Posterior vena cava (tissue), 2 donors: ENCODE data around the gene RIMBP2. TPM values are rescaled to one million over a fixed set of nuclear protein-coding genes. Genes with fewer than 3 reads are reported as not detected.

Experiments
- DNase-seq: peaks from one replicate; pipeline ENCODE4 v3.0.0-alpha.2; 2020; ENCODE audit warnings: low spot score
- intact Hi-C, 2 donors: fragments of 100-400 bp; cut with DNase I; formaldehyde crosslinking; loops; one replicate each; pipeline versions ENCODE4 v1.14.1 to v1.14.2; 2022 to 2023
- total RNA-seq, 2 donors: library from RNA; stranded (reverse); fragmentation: NEBNext Ultra II Directional; extraction: Animal tissue kit (Norgen Biotek cat#: 25700); gene quantifications; one replicate each; pipeline ENCODE4 v1.2.1, GENCODE V29; 2021
- donor health status: DM: yes; HTN: yes; CAD: no.
- donor health status: DM: yes; HTN: yes; CAD: no.

The RIMBP2 gene
- total RNA-seq, 2 donors from 2014 or later: 1.3 to 1.7 TPM

DNA sequence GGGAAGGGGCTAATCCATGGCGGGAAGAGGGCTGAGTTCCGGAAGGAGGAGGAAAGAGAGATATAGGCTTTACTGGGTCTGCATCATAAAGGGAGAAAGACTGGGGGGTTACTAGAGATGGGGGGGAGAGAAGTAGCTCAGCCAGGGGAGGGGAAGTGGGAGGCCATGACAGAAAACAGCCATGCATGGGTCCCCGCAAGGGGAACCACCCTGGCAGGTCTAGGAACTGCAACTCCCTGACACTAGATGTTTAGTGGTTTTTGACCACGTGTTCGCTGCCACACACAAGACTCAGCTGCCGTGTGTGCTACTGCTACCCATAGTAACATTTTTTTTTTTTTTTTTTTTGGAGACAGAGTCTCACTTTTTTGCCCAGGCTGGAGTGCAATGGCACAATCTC is 145.0 kb downstream of the RIMBP2 start:
- no peak for DNase-seq
- intact Hi-C loops: no loop called here

DNA sequence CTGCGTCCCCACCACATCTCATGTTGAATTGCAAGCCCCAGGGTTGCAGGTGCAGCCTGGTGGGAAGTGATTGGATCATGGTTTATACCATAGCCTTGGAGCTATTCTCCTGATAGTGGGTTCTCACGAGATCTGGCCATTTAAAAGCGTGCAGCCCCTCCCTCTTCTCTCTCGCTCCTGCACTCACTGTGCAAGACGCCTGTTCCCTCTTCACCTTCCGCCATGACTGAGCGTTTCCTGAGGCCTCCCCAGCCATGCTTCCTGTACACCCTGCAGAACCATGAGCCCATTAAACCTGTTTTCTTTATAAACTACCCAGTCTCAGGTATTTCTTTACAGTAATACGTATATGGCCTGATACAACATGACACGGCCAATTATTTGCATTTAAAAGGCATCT is 146.6 kb downstream of the RIMBP2 start:
- DNase-seq: no peak
- intact Hi-C loops: no loop called here

DNA sequence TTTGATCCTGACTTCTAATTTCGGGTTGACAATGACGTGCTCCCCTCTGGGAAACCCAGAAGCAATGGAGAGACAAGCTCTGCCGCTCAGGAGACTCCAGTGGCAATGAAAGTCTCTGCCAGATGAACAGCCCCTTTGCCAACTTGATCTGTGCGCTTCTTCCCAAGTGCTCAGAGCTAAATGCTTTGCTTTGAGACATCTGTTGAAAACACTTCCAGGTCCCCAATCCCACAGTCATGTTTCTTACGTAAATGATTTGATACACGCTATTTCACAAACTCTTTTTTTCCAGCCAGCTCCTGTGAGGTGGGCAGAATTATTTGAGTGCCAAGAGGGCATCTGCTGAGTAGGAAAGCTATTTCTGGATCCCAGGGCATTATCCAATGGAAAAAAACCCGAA is 147.6 kb downstream of the RIMBP2 start:
- no peak for DNase-seq
- intact Hi-C loops: no loop called here

DNA sequence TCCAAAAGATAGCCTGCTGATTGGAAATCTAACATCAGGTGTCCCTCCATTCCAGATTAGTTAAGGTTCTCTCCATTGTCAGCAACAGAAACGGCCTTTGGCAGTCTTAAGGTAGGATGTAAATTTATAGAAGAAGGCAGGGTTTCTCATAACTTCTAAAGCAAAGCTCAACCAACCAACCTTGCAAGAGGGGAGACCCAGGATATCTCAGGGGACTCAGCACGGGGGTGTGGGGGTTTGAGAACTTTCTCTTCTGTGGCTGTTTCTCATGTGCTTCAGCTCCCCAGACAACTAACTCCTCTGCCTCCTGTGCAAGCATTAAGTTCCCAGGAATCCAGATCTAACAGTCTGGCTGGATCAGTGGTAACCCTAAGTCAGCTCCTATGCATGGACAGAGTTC is 148.1 kb downstream of the RIMBP2 start:
- no peak for DNase-seq
- intact Hi-C loops: no loop called here

DNA sequence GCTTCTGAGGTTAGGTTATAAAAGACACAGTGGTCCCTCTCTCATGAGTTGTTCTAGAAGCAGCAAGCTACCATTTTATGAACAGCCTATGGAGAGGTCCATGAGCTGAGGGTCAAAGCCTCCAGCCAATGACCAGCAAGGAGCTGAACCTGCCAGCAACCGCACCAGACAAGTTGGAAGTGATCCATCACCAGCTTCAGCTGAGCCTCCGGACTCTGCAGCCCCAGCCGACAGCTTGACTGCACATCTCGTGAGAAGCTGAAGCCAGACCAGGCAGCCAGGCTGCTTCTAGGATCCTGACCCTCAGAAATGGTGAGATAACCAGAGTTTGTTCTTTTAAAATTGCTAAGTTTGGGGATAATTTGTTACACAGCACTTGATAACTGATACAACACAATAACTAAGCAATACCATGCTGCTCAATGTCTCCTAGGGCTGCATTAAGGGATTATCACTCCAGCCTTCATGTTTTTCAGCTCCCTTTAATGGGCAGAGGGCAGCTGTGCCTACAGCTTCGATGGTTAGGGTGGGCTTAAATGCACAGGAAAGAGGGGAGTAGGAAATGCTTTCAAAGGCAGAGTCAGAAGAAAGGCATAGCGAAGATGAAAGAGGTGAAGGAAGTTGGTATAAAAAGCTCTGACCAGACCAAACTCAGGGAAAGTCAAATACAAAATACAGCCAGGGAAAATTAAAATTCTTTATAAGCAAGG is 149.5 kb downstream of the RIMBP2 start:
- intact Hi-C loops: no loop called here
- DNase-seq: no peak

DNA sequence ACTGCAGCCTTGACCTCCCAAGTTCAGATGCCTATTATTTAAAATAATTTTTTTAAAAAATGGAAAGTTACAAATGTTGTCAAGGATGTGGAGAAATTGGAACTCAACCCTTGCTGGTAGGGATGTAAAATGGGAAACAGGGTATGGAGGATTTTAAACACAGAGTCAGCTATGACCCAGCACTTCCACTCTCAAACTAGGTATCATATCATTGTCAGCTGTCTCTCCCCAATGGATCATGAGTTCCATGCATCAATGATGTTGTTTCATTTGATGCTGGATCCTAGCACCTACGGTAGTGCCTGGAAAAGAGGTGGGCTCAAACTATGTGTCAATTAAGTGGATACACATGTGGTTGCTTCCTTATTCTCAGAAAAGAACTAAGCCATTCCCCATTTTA is 150.9 kb downstream of the RIMBP2 start:
- DNase-seq: no peak
- intact Hi-C loops: no loop called here

DNA sequence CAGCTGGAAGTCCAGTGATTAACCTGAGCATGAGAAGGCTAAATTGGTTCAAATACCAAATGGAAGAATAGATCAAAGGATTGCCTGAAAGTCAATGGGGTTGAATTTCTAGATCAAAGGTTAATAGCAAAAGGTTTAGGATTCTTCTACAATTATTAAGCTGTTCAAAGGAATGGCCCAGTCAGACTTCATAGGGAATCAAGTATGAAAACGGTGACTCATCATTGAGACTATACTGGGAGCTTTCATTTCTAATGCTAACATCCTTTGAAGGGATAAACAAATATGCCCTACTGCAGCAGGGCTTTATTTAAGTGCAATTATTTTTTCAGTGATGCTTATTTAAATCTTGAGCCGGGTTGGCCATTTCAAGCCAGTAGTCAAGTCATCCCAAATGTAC is 152.8 kb downstream of the RIMBP2 start:
- no peak for DNase-seq
- intact Hi-C loops: no loop called here

DNA sequence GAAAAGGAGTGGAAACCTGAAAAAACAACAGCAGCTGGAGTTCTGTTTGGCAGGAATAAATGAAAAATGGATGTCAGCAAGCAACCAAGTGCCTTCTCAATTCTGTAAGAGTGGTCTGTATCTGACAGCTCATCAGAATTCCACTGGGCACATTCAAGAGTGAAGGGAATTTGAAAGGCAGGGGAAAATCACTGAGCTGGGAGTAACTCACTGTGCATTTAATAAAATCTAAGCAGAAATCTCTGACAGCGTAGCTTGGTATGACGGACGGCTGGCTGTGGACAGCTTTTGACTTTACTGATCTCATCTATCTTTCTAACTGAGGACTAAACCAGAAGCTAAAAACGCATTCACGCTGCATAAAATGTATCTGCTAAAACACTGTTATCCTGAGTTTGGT is 153.4 kb downstream of the RIMBP2 start:
- DNase-seq: no peak

DNA sequence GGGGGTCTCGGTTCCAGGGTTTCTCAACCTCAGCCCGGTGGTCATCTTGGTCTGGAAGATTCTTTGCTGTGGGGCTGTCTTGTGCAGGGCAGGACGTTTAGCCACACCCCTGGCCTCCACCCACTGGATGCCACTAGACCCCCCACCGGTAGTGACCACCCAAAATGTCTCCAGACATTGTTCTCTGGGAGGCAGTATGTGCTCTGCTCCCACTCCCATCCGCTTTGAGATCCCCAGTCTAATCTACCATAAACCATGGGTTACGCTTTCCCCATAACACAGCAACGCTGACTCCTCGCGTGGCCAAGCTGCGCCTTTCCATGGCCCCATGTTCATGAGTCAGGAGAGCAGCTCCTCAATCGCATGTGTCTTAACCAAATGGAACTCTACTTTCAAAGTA is 155.8 kb downstream of the RIMBP2 start:
- no peak for DNase-seq
- intact Hi-C loops: no loop called here

More for the DNA sequence above, 153.4 kb downstream of the RIMBP2 start:
- intact Hi-C loops: no loop called here

DNA sequence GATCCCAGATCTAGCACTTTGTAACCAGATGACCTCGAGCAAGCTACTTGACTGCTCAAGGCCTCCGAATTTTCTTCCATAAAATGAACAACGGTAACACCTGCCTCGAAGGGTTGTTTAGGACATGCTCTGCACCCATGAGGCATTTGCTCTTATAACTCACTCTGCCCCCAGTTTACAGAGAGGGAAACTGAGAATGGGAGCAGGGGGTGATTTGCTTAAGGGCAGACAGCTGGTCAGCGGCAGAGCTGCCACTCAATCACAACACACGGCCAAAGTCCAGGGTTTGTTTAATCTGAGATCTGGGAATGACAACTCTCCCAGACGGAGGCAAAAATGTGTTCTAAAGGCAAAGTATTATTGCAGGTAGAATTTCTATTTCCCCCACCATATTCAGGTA is 156.3 kb downstream of the RIMBP2 start:
- DNase-seq: no peak

DNA sequence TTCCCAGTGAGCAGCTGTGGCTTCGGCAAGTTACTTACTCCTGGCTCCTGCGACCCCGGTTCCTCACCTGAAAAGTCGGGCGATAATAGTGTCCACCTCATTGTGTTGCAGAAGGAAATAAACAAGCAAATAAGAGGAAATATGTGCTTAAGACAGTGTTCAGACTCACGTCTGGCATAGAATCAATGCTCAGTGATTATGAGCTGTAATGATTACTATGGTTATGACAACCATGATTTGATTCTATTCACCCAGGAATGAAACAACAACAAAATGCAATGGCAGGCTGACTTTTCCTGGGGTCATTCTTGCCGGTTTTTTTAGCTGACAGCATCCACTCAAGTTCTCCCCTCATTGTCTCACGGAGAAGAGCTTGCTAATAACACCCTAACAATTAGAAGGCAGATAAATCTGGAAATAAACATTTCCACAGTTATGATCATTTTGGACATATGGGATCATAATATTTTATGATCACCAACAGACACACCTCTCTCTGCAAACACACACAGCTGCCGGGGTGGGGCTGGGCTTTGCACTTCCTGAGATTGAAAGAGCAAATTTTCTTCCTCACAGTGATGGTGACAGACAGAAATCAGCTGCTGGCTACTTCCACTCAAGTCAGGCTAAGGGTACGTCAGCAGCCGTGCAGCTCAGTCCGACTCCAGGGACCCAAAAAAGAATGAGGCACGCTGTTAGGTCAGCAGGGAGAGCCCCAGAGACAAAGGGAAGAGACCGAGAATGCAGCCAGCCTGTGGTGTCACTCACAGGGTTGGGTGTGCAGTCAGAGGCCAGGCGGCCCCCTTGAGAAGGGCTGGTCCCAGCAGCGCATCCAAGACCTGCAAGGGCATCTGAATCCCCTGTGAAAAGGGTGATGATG is 158.0 kb downstream of the RIMBP2 start:
- no peak for DNase-seq
- intact Hi-C loops: no loop called here

More for the DNA sequence above, 156.3 kb downstream of the RIMBP2 start:
- intact Hi-C loops: no loop called here

DNA sequence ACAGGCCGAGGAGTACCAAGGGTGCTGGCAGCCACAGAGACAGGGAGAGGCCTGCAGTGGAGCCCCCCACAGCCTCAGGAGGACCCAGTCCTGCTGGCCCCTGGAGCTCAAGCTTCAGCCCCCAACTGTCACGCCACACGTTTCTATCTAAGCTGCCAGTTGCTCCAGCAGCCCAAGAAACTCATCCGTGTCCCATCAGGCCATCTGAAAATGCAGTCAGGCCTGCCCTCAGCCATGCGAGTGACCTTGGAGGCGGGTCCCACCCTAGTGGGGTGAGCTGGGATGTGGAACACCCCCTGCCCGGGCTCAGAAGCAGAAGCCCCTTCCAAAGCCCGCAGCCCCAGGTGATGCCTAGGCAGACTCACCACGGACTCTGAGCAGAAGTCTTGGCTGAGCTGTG is 158.9 kb downstream of the RIMBP2 start:
- no peak for DNase-seq
- intact Hi-C loops: no loop called here

DNA sequence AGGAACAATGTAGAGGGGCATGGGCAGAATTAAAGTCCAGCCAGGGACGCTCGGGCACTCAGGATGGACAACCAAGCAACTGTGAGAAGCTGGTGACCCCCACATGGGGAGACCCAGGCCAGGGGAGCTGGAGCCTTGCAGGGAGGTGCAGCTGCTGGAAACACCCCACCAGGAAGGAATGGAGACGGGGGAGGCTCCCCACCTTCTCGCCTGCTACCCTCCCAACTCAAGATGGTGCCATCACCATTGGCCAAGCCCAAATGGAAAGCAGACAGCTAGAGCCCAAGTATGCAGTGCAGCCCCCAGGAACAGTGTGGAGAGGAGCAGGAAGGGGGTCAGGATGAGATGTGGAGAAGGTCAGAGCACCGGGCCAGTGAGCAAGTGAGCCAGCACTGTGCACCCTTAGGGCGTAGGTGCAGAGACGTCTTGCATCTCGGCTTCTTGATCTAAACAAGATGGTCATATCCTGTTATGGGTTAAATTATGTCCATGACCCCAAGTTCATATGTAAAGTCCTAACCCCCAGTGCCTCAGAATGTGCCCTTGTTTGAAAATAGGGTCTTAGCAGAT is 159.5 kb downstream of the RIMBP2 start:
- no peak for DNase-seq
- intact Hi-C loops: no loop called here

DNA sequence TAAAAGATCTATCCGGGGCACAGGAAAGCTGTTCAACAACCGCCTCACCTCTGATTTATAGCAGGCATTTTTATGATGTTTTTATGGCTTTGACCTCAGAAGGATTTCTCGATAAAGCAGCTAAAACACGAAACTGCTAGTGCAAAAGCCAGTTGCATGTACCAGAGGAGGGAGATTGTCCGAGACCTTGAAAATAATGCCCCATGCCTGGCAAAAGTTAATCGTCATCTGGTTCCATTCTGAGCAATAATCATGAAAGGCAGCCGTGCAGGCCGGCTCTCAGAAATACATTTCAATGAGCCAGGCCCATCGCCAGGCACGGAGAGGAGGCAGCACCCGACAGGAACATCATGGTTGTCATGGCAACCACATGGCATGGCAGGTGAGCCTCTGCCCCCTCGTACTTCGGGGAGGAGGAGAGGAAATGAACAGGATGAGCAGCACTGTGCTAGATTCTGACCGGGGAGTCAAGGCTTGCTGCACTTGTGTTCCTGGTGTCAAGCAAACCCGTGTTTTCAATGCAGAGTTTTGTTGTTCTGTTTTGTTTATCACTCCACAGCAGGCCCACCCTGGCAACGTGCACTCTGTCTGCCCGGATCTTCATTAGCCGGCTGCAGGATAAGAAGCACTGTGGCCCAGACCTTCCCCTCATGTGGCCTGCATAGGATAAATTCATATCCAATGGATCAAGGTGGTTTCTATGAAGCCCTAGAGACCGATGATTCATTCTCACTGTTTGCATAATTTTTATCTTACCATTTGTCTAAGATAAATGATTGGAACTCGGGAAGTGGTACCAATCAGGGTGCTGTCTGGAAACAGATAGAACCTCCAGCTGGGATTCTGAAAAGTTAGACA is 160.2 kb downstream of the RIMBP2 start:
- no peak for DNase-seq
- intact Hi-C loops: no loop called here

DNA sequence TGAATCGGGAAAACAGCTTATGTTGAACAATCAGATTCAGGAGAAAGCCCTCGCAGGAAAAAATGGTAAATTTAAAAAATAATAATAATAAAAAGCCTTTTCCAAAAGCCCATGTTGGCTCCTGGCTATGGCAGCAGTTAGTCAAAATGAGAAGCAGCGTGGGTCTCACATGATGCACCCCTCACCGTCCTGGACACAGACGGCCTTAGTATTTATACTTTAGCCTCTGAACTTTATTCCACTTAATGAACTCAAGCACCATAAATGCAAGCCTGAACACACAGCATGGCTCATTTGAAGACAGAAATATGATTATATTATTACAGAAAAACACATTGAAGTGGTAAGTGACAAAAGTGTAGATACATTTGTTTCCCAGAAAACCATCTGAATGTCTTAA is 160.9 kb downstream of the RIMBP2 start:
- no peak for DNase-seq

DNA sequence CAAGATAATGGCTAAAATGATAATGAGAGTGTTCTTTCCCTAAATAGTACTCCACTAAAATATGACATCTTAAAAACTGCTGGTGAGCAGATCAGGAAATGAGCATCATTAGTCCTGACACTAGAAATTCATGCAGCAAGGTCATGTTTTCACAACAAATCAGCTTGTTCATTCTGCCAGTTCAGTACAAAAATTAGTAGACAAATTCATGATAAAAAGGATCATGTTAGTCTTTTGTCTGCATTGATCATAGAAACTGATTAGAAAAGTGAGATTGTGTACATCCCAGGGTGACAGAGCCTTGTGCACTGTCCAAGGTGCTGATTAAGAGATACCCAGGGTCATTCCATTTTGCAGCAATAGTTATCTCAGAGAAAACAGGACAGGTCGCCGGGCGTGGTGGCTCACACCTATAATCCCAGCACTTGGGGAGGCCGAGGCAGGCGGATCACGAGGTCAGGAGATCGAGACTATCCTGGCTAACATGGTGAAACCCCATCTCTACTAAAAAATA is 163.6 kb downstream of the RIMBP2 start:
- no peak for DNase-seq
- intact Hi-C loops: no loop called here

More for the DNA sequence above, 160.9 kb downstream of the RIMBP2 start:
- intact Hi-C loops: no loop called here

DNA sequence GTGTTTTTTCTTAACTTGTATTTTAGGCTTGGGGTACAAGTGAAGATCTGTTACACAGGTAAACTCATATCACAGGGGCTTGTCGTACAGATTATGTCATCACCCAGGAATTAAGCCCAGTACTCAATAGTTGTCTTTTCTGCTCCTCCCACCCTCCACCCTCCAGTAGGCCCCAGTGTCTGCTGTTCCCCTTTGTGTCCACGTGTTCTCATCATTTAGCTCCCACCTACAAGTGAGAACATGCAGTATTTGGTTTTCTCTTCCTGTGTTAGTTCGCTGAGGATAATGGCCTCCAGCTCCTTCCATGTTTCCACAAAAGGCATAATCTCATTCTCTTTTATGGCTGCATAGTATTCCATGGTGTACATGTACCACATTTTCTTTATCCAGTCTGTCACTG is 166.7 kb downstream of the RIMBP2 start:
- intact Hi-C loops: no loop called here
- no peak for DNase-seq

DNA sequence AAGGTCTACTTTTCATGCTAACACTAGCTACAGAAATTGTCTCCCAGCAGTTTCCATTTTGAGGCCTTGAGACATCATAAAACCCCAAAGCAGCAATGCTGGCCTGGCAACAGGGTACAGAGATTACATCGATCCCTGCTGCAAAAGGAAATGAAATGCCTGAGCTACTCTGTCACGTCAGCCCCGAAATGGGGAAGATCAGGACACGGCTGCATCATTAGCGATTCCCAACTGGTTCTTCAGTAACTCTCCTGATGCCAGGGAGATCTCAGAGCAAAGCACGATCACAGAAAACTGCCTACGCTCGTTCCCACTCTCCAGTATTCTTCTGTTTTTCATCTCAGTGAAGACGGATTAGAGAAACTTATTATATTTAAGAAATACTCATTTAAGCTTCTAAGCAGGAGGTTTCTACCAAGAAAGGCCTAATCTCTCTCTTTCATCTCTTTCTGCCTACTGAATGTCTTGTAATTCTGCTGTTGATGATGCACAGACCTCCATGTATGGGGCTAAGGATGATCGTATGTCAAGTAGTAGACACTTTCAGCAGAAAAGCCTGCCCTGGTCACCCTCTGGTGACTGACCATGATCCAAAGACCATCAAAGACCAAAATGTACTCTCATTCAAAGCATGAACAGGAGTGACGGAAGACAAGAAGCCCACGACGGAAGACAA is 168.5 kb downstream of the RIMBP2 start:
- intact Hi-C loops: no loop called here
- no peak for DNase-seq

DNA sequence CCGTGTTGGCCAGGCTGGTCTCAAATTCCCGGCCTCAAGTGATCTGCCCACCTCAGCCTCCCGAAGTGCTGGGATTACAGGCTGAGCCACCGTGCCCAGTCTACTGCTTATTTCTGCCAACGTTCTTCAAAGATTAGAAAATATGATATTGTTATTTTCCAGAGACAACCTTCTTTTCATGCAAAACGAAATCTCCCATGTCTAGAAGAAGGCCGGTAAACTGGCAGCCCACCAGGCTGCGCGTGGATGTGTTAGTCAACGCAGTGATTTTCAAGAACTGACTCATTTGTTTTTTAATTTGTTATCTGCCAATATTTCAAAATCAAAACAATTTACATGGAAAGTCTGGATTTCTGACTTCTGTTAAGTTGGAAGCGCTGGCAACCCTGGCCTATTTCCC is 169.6 kb downstream of the RIMBP2 start:
- no peak for DNase-seq

More for the DNA sequence above, 169.6 kb downstream of the RIMBP2 start:
- intact Hi-C loops: no loop called here
